Nephron progenitor cell (in vitro differentiated cells): ENCODE results near the gene HSD17B2.

Experiments used
- DNase-seq: peaks from one replicate; pipeline ENCODE4 v3.0.0; 2021
- H3K27ac Mint-ChIP-seq: 2 replicates; pipeline ENCODE4 v1.8.0; 2021; ENCODE audit warnings: mild to moderate bottlenecking, moderate library complexity, mixed read lengths
- H3K27me3 Mint-ChIP-seq: 2 replicates; pipeline ENCODE4 v1.8.0; 2021; ENCODE audit warnings: mild to moderate bottlenecking, low read depth, mixed read lengths; ENCODE audit not compliant: poor library complexity
- H3K36me3 Mint-ChIP-seq: 2 replicates; pipeline ENCODE4 v1.8.0; 2021; ENCODE audit warnings: low read depth, mixed read lengths
- H3K4me1 Mint-ChIP-seq: 2 replicates; pipeline ENCODE4 v1.8.0; 2021; ENCODE audit warnings: mixed read lengths
- H3K4me3 Mint-ChIP-seq: 2 replicates; pipeline ENCODE4 v1.8.0; 2021; ENCODE audit warnings: mild to moderate bottlenecking, moderate library complexity, mixed read lengths
- H3K9me3 Mint-ChIP-seq: 2 replicates; pipeline ENCODE4 v1.8.0; 2021; ENCODE audit warnings: mild to moderate bottlenecking, moderate library complexity, mixed read lengths
- CTCF ChIP-seq: fragments of 200-600 bp; sonication (generic); IDR thresholded peaks from 2 replicates; pipeline ENCODE4 v1.5.0; 2021; ENCODE audit warnings: antibody characterized with exemption

HSD17B2 gene

GRCh38 chr16:82074019-82074558 is 39.0 kb downstream of the HSD17B2 start:
- peaks cover 13% of the 10 kb centered on the region for H3K4me1 Mint-ChIP-seq
- peaks cover 9% of the 10 kb centered on the region for H3K36me3 Mint-ChIP-seq
- no peak overlapping the region for H3K27ac Mint-ChIP-seq
- TF ChIP-seq CTCF, result no peak
- H3K4me3 Mint-ChIP-seq, result no peak overlapping the region
- peaks cover 4% of the 10 kb centered on the region for H3K27me3 Mint-ChIP-seq
- DNase-seq, result no peak
- H3K9me3 Mint-ChIP-seq, result peaks cover 46% of the 10 kb centered on the region

GRCh38 chr16:82078125-82078524 is 43.1 kb downstream of the HSD17B2 start:
- Mint-ChIP-seq H3K9me3 (peaks cover 64% of the 10 kb centered on the region), H3K27ac (no peak overlapping the region), H3K36me3 (peaks cover 9% of the 10 kb centered on the region), H3K4me1 (no peaks in the 10 kb centered on the region), H3K4me3 (no peak overlapping the region), H3K27me3 (peaks cover 3% of the 10 kb centered on the region)
- no peak for TF ChIP-seq CTCF
- no peak for DNase-seq

GRCh38 chr16:82079892-82080291 is 44.8 kb downstream of the HSD17B2 start:
- H3K27ac Mint-ChIP-seq, result no peak overlapping the region
- H3K9me3 Mint-ChIP-seq, result peaks cover 59% of the 10 kb centered on the region
- H3K27me3 Mint-ChIP-seq, result peaks cover 3% of the 10 kb centered on the region
- peaks cover 9% of the 10 kb centered on the region for H3K36me3 Mint-ChIP-seq
- no peaks in the 10 kb centered on the region for H3K4me1 Mint-ChIP-seq
- H3K4me3 Mint-ChIP-seq, result no peak overlapping the region
- DNase-seq, result no peak
- no peak for TF ChIP-seq CTCF

GRCh38 chr16:82081264-82081663 is 46.2 kb downstream of the HSD17B2 start:
- Mint-ChIP-seq H3K27ac (no peak overlapping the region), H3K27me3 (peaks cover 3% of the 10 kb centered on the region), H3K36me3 (peaks cover 4% of the 10 kb centered on the region), H3K9me3 (peaks cover 48% of the 10 kb centered on the region), H3K4me3 (no peak overlapping the region), H3K4me1 (no peaks in the 10 kb centered on the region)
- no peak for TF ChIP-seq CTCF
- no peak for DNase-seq

- peaks cover 40% of the 10 kb centered on the region for H3K9me3 Mint-ChIP-seq
- H3K4me1 Mint-ChIP-seq, result no peaks in the 10 kb centered on the region
- H3K36me3 Mint-ChIP-seq, result peaks cover 4% of the 10 kb centered on the region
- no peak for DNase-seq
- TF ChIP-seq CTCF, result no peak
- peaks cover 11% of the 10 kb centered on the region for H3K27me3 Mint-ChIP-seq
- peak overlapping the region; percentile 25 for H3K27ac Mint-ChIP-seq
- no peak overlapping the region for H3K4me3 Mint-ChIP-seq
These were observed 47.0 kb downstream of the HSD17B2 start for GRCh38 chr16:82082097-82082496.

GRCh38 chr16:82082543-82083244 is 47.6 kb downstream of the HSD17B2 start:
- no peak for TF ChIP-seq CTCF
- Mint-ChIP-seq H3K36me3 (peaks cover 4% of the 10 kb centered on the region), H3K27me3 (peaks cover 16% of the 10 kb centered on the region), H3K4me1 (no peaks in the 10 kb centered on the region), H3K27ac (no peak overlapping the region), H3K4me3 (no peak overlapping the region), H3K9me3 (peaks cover 37% of the 10 kb centered on the region)
- no peak for DNase-seq
